Activated naive CD8-positive, alpha-beta T cell treated with anti-CD3 and anti-CD28 coated beads for 36 hours (primary cell): Measurements from ENCODE around the gene ZDHHC18. TPM values are rescaled to one million over a fixed set of nuclear protein-coding genes. Genes with fewer than 3 reads are reported as not detected.
"Not testable (repeated sequence)": the region's sequence is repeated elsewhere in the genome, so short reads cannot be mapped to it uniquely, and the experiment has no call there.

Experiments
- DNase-seq: peaks from one replicate; pipeline ENCODE4 v3.0.0; 2021
- H3K27ac Mint-ChIP-seq: one replicate; pipeline ENCODE4 v1.8.0; 2022; ENCODE audit warnings: mild to moderate bottlenecking, moderate library complexity, mixed read lengths
- H3K27me3 Mint-ChIP-seq: one replicate; pipeline ENCODE4 v1.8.0; 2022; ENCODE audit warnings: mild to moderate bottlenecking, mixed read lengths
- H3K36me3 Mint-ChIP-seq: one replicate; pipeline ENCODE4 v1.8.0; 2021; ENCODE audit warnings: mild to moderate bottlenecking, mixed read lengths
- H3K4me1 Mint-ChIP-seq: one replicate; pipeline ENCODE4 v1.8.0; 2021; ENCODE audit warnings: mixed read lengths
- H3K4me3 Mint-ChIP-seq: one replicate; pipeline ENCODE4 v1.8.0; 2022; ENCODE audit warnings: mild to moderate bottlenecking, moderate library complexity, mixed read lengths
- H3K9me3 Mint-ChIP-seq: one replicate; pipeline ENCODE4 v1.8.0; 2022; ENCODE audit warnings: mixed read lengths
- total RNA-seq, 2 experiments: library from RNA; stranded (reverse); gene quantifications; one replicate each; pipeline ENCODE4 v1.2.3, GENCODE V29; 2021

The ZDHHC18 gene
- total RNA-seq, 2 experiments from 2014 or later: 48.5 to 48.8 TPM

DNA sequence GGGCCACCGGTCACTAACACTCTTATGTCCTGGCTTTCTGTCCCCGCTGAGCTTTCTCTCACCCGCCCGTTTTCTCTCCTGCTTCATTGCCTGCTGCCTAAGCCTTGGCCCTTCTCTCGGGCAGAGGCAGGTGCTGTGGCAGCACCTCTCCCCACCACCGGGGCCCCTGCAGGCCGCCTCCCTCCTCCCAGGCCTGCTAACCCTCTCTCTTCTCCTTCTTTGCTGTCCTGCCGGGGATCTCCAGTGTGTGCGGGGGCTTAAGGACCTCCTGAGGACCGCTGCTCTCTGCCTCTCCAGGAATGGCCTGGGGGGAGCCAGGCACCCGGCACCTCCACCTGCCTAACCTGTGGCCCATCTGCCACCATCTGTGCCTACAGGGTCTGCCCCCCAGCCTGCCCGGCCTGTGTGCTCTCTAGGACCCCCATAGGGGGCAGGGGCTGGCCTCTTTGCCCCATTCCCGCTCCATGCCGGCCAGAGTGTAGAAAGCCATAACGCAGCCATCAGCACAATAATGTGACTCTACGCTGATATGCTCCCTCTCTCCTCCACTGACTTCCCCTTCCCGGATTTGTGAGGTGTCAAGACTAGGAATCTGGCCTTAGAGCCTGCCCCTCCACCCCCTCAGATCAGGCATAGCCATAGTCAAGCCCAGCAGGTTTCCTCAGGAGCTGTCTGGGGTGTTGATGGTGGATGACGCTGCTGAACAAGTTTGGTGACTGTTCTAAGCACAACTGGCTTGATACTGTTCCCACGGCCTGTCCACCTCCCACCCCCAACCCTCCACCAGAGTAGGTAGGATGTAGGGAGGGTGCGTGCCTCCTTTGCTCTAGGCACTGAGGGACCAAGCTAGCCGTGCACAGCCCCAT, 30.3 kb downstream of the ZDHHC18 start:
- Mint-ChIP-seq H3K4me1 (peaks cover 2% of the 10 kb centered on the region), H3K27ac (no peak overlapping the region), H3K27me3 (no peaks in the 10 kb centered on the region), H3K36me3 (peaks cover 9% of the 10 kb centered on the region), H3K4me3 (no peak overlapping the region), H3K9me3 (no peaks in the 10 kb centered on the region)
- no peak for DNase-seq

DNA sequence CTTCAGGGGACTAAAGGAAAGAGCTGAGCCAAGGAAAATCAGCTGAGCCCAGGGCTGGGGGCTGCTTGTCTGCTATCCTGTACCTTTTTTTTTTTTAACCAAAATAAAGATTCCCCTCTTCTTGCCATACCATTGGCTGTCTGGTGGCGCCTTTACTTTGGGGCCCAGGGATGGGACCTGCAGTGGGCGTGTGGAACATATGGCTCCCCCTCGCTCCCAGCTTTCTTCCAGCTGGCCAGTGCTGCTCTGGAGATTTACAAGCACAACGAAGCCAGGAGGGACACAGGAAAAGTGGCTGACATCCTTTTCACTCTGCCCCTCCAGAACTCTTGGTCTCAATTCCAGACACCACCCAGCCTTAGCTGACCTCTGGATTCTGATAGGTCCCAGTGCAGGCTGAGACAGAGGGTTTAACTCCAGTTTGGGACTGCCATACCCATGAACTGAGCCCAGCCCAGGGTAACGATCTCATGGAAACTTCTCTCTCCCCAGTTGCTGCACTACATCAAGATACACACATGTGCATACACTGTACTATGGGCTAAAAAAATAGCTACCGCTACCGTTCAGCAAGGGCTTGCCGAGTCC, 31.1 kb downstream of the ZDHHC18 start:
- H3K4me3 Mint-ChIP-seq: no peak overlapping the region
- H3K4me1 Mint-ChIP-seq: peaks cover 5% of the 10 kb centered on the region
- DNase-seq: no peak
- peaks cover 9% of the 10 kb centered on the region for H3K36me3 Mint-ChIP-seq
- no peaks in the 10 kb centered on the region for H3K9me3 Mint-ChIP-seq
- no peak overlapping the region for H3K27ac Mint-ChIP-seq
- no peaks in the 10 kb centered on the region for H3K27me3 Mint-ChIP-seq

DNA sequence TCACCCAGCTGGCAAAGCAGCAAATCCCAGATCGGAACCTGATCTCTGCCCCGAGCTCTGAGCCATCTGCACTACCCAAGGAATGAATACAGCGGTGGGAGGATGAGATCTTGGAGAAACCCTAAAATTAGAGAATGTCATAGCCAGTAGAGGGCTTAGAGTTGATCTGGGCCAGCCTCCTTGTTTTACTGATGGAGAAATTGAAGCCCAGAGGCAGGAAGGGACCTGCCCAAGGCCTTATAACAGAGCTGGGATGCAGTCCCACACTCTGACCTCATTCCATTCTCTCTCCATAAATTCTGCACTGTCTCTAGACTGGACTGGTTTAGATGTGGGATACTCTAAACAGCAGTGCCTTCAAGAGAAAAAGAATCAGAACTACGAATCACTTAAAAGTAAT, 31.7 kb downstream of the ZDHHC18 start:
- DNase-seq: no peak
- H3K27ac Mint-ChIP-seq: no peak overlapping the region
- H3K4me3 Mint-ChIP-seq: no peak overlapping the region
- H3K27me3 Mint-ChIP-seq: no peaks in the 10 kb centered on the region
- H3K4me1 Mint-ChIP-seq: peaks cover 7% of the 10 kb centered on the region
- no peaks in the 10 kb centered on the region for H3K9me3 Mint-ChIP-seq
- peaks cover 4% of the 10 kb centered on the region for H3K36me3 Mint-ChIP-seq

DNA sequence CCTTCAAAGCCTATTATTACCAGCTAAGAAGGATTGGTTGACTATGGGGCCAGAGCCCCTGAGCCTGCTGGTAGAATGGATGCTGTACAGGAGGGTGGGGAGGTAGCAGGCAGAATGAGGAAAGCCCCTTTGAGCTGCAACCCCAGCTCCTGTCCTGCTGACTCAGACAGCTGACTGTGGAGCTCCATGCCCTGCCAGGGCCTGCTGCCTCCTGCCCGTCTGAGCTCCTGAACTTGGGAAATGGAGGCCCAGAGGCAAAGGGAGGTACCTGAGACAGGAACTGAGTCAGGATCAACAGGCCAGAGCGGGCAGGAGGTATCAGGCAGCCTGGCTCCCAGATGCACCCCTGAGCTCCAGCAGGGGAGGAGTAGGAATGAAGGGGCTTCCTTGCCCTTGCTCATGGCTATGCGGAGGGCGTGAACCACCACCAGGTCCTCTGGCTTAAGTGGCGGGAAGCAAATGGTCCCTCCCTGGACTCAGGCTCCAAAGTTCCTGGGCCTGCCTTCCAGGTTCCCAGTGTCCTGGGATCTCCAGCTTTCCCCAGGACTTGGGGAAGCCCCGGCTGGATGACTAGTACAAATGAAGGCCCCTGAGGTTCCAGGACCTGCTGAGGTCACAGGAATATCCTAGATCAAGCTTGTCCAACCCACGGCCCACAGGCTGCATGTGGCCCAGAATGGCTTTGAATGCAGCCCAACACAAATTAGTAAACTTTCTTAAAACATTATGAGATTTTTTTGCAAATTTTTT, 32.6 kb downstream of the ZDHHC18 start:
- Mint-ChIP-seq H3K4me1 (peaks cover 13% of the 10 kb centered on the region), H3K27me3 (no peaks in the 10 kb centered on the region), H3K9me3 (no peaks in the 10 kb centered on the region), H3K27ac (no peak overlapping the region), H3K4me3 (no peak overlapping the region), H3K36me3 (no peaks in the 10 kb centered on the region)
- no peak for DNase-seq

DNA sequence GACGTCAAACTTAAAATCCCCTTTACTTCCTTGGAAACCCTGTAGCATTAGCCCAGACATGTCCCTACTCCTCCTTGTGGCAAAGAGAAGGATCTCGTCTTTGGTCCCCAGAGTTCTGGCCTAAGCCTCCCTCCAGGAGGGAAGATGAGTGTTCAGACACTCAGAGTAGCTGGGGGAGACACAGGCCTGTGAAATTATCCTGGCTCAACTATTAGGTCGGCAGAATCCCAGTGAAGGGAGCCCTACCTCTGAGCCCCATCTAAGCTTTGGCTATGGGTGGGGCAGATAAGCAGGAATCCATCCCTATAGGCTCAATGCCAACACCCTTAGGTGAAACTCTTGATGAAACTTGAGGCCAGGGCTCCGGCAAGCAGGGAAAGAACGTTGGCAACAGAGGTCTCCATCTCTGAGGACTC, 34.8 kb downstream of the ZDHHC18 start:
- H3K36me3 Mint-ChIP-seq: no peaks in the 10 kb centered on the region
- no peaks in the 10 kb centered on the region for H3K9me3 Mint-ChIP-seq
- H3K4me1 Mint-ChIP-seq: peaks cover 21% of the 10 kb centered on the region
- DNase-seq: no peak
- H3K4me3 Mint-ChIP-seq: no peak overlapping the region
- H3K27ac Mint-ChIP-seq: no peak overlapping the region
- H3K27me3 Mint-ChIP-seq: no peaks in the 10 kb centered on the region

DNA sequence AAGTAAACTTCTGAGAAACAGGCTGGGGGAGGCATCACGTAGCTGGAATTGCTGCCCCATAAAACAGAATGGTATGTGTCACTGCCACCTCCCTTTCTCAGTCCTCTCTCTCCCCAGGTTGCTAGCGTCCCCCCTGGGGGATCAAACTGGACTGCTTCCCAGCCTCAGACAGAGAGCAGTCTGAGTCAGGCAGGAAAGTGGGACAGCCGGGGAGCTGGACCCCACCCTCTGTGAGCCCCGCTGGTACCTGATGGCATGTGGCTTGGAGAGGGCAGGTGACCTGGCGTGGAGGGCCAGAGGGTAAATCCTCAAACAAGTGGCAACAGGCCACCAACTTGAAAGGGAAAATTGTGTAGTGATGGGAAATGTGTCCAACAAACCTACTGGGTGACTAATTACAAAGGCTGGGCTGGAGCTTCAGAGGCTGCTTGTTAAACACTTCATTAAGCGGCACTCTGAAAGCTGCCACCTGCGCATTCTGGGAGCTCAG, 35.4 kb downstream of the ZDHHC18 start:
- Mint-ChIP-seq H3K4me1 (peaks cover 21% of the 10 kb centered on the region), H3K27ac (no peak overlapping the region), H3K9me3 (no peaks in the 10 kb centered on the region), H3K4me3 (no peak overlapping the region), H3K27me3 (no peaks in the 10 kb centered on the region), H3K36me3 (no peaks in the 10 kb centered on the region)
- DNase-seq: no peak

DNA sequence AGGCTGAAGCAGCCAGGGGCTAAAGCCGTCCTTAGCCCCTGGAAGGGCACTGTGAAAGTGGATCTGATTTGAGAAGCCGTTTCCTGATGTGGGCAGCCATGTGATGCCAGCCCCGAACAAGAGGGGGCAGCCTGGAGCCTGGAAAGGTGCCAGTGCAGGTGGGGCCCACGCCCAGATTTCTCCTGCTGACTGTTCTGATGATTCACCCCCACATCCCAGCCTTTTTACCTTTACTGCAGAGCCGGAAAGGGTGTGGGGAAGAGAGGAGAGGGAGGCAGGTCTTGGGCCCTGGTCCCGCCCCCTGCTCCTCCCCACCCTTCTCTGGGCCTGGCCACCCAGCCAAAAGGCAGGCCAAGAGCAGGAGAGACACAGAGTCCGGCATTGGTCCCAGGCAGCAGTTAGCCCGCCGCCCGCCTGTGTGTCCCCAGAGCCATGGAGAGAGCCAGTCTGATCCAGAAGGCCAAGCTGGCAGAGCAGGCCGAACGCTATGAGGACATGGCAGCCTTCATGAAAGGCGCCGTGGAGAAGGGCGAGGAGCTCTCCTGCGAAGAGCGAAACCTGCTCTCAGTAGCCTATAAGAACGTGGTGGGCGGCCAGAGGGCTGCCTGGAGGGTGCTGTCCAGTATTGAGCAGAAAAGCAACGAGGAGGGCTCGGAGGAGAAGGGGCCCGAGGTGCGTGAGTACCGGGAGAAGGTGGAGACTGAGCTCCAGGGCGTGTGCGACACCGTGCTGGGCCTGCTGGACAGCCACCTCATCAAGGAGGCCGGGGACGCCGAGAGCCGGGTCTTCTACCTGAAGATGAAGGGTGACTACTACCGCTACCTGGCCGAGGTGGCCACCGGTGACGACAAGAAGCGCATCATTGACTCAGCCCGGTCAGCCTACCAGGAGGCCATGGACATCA, 36.5 kb downstream of the ZDHHC18 start, which contains the start of gene SFN:
Gene SFN (plus strand): TSS at position 369 of the 904 bp plus-strand sequence. CDS start 64 bp downstream, at position 433.
- no peak within 1 kb of the TSS for H3K27ac Mint-ChIP-seq
- H3K36me3 Mint-ChIP-seq: no peaks in the 10 kb centered on the region

DNA sequence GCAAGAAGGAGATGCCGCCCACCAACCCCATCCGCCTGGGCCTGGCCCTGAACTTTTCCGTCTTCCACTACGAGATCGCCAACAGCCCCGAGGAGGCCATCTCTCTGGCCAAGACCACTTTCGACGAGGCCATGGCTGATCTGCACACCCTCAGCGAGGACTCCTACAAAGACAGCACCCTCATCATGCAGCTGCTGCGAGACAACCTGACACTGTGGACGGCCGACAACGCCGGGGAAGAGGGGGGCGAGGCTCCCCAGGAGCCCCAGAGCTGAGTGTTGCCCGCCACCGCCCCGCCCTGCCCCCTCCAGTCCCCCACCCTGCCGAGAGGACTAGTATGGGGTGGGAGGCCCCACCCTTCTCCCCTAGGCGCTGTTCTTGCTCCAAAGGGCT, 37.2 kb downstream of the ZDHHC18 start:
- Mint-ChIP-seq H3K4me1 (peaks cover 21% of the 10 kb centered on the region), H3K27me3 (no peaks in the 10 kb centered on the region), H3K4me3 (peak overlapping the region; percentile 92), H3K36me3 (no peaks in the 10 kb centered on the region), H3K9me3 (no peaks in the 10 kb centered on the region), H3K27ac (no peak overlapping the region)
- no peak for DNase-seq

More for the DNA sequence above, 36.5 kb downstream of the ZDHHC18 start, which contains the start of gene SFN:
- Mint-ChIP-seq H3K4me3 (peak within 1 kb of the TSS; percentile 92), H3K27me3 (no peaks in the 10 kb centered on the region), H3K4me1 (peaks cover 21% of the 10 kb centered on the region), H3K9me3 (no peaks in the 10 kb centered on the region)
- DNase-seq: peak; percentile 61

DNA sequence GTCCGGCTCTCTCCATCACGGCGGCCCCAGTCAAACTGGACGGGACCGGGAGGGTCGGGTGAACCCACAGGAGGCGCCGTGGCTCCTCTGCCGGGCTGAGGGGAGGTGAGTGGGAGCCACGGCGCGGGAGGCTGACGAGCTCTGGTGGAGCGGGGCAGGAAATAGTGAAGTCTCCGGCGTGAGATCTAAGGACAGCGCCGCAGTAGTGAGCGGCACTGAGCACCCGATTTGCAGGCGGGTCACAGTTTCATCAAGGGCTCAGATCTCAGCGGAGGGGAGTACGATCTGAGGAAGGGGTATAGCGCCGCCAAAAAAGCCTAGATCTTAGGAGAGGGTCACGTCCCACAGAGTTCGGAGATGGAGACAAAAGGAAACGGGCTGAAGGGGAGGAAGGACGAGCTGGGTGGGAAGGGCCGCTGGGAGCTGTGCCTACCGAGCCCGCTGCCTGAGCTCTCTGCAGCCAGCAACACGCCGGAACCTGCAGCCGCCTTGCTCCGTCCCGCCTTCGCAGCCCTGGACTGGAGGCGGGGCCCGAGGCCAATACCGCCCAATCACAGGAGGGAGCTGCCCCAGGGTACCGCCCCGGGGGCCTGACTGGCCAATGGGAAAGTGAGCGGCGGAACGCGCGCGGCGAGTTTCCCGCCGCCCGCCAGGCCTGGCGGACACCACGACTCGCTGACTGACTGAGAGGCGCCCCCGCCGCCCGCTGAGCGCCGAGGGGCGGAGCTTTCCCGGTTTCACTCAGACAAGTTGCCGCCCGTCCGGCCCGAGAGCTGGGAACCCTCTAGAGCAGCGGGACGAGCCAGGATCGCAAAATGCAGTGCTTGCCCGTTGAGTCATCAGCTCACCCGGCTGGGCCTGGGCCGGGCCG, 38.4 kb downstream of the ZDHHC18 start:
- Mint-ChIP-seq H3K36me3 (no peaks in the 10 kb centered on the region), H3K4me3 (peak overlapping the region; percentile 92), H3K4me1 (peaks cover 21% of the 10 kb centered on the region), H3K27me3 (no peaks in the 10 kb centered on the region), H3K27ac (peak overlapping the region; percentile 92), H3K9me3 (no peaks in the 10 kb centered on the region)
- DNase-seq: peak; percentile 99

DNA sequence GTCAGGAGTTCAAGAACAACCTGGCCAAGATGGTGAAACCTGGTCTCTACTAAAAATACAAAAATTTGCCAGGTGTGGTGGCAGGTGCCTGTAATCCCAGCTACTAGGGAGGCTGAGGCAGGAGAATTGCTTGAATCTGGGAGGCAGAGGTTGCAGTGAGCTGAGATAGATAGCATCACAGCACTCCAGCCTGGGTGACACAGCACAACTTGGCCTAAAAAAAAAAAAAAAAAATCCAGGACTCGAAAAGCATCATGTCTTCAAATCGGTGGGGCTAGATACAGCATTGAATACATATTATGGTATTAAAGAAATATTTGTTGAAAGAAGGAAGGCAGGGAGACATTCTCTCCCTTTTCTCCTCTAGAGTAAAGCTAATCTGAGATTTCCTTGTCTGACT, 46.6 kb downstream of the ZDHHC18 start:
- H3K4me1 Mint-ChIP-seq, H3K9me3 Mint-ChIP-seq, DNase-seq, H3K36me3 Mint-ChIP-seq, H3K27me3 Mint-ChIP-seq, H3K4me3 Mint-ChIP-seq, H3K27ac Mint-ChIP-seq: not testable (repeated sequence)

DNA sequence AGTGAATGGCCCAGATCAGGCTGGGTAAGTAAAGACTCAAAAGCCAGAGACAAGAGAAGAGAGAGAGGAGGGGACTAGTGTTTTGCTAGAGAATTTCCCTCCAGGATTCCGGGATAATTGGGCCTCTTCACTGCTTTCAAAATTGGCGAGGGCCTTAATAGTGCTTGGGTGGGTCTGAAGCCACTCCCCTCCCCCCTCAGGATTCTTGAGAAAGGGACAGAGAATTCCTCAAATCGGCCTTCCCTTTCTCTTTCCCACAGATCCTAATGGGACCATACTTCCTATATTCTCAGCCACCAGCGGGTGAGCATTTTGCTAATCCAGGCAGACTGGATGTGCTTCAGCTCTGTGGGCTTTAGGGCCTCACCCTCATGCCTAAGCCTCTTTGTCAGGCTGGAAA, 48.4 kb downstream of the ZDHHC18 start:
- H3K27ac Mint-ChIP-seq: no peak overlapping the region
- DNase-seq: no peak
- no peaks in the 10 kb centered on the region for H3K27me3 Mint-ChIP-seq
- H3K36me3 Mint-ChIP-seq: peaks cover 5% of the 10 kb centered on the region
- no peak overlapping the region for H3K4me3 Mint-ChIP-seq
- H3K9me3 Mint-ChIP-seq: no peaks in the 10 kb centered on the region
- H3K4me1 Mint-ChIP-seq: no peaks in the 10 kb centered on the region

DNA sequence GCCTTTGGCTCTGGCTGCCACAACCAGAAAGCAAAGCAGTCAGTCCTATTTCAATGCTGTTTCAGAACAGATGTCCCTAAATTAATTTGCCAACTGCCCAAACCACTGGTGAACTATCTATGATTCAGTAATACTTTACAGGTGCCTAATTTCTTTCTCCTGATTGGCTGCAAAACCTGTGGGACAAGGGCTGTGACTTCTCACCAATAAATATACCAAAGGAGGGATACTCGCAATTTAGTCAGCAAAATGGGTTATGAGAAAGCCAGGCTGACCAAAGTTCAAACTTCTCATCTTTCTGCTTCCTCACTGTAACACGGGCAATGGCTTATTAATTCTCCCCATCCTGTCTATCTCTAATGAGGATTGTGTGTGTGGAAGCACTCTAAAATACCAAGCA, 50.8 kb downstream of the ZDHHC18 start:
- Mint-ChIP-seq H3K4me3 (no peak overlapping the region), H3K4me1 (no peaks in the 10 kb centered on the region), H3K9me3 (no peaks in the 10 kb centered on the region), H3K27me3 (no peaks in the 10 kb centered on the region), H3K36me3 (peaks cover 7% of the 10 kb centered on the region), H3K27ac (no peak overlapping the region)
- DNase-seq: no peak

DNA sequence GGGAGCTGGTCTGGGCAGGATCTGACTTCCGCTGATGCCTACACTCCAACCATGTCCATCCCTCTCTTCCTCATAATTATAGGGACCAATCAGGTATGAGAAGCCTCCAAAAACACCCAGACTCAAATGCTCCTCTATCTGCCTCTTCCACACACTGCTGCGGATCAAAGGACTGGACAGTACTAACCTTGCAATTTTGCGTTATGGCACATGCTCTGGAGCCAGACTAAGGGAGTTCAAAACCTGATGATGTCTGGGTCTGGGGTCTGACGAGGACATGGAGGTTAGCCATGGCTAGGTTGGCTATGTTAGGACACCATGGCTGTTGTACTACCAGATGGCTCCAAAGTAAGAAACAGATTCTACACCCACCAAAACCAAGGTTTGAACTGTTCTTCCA, 53.3 kb downstream of the ZDHHC18 start:
- H3K27ac Mint-ChIP-seq: no peak overlapping the region
- H3K36me3 Mint-ChIP-seq: peaks cover 27% of the 10 kb centered on the region
- no peaks in the 10 kb centered on the region for H3K27me3 Mint-ChIP-seq
- no peak overlapping the region for H3K4me3 Mint-ChIP-seq
- no peaks in the 10 kb centered on the region for H3K4me1 Mint-ChIP-seq
- H3K9me3 Mint-ChIP-seq: no peaks in the 10 kb centered on the region
- DNase-seq: no peak

DNA sequence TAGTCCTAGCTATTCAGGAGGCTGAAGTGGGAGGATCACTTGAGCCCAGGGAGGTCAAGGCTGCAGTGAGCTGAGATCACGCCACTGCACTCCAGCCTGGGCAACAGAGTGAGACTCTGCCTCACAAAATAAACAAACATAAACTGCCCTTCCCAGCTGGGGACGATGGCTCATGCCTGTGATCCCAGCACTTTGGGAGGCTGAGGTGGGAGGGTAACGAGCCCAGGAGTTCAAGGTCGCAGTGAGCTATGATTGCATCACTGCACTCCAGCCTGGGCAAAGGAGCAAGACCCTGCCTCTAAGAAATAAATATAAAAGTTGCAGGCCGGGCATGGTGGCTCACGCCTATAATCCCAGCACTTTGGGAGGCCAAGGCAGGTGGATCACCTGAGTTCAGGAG, 55.1 kb downstream of the ZDHHC18 start:
- H3K27ac Mint-ChIP-seq, H3K27me3 Mint-ChIP-seq, H3K4me3 Mint-ChIP-seq, H3K9me3 Mint-ChIP-seq, H3K4me1 Mint-ChIP-seq, DNase-seq: not testable (repeated sequence)
- H3K36me3 Mint-ChIP-seq: peaks cover 34% of the 10 kb centered on the region
